ENCODE data around the gene AOPEP.
"Not testable (repeated sequence)": the region's sequence is repeated elsewhere in the genome, so short reads cannot be mapped to it uniquely, and the experiment has no call there.

AOPEP gene

GRCh38 chr9:94818178-94818541 is 91.7 kb downstream of the AOPEP start:
- peak; percentile 66 for DNase-seq (ENCODE audit: low spot score)

DNA sequence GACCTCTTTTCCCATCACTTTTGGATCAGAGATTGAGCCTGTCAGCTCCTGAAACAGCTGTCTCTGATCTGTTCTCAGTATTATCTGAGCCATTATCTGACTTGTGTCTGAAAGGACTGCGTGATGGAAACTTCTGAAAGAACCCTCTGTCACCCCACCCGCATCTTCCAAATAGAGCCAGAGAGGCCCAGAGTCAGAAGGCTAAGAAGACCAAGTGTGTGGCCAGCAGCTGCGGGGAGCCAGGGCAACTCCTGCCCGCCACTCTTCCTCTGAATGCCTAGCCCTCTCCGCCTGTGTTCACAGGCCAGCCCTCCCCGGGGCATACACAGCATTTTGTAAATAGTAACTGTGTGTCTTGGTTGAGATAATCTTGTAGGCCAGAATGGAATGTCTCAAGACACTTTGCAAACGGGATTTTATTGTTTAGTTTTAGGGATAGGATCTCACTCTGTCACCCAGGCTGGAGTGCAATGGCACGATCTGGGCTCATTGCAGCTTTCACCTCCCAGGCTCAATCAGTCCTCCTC is 92.7 kb downstream of the AOPEP start:
- no peak for DNase-seq (ENCODE audit: low spot score)

- no peak for DNase-seq (ENCODE audit: low spot score)
Observed at GRCh38 chr9:94821098-94821887, 94.8 kb downstream of the AOPEP start.

DNA sequence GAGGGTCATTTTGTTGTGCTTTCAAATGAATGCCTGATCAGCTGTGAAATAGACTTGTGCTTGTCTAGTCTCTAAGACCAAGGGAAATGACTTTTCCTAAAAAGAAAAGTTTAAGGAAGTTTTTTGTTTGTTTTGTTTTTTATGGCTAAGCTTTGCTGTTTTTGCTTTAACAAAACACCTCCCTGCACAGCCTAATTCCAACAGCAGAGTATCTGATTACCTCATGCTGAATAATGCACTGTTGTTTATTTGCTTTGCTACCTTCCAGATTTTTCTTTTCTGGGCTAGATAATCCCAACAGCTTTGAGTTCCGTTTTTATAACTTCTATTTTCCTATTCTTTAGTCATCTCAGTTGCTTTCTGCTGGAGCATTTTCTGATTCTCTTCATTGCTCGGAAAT is 95.8 kb downstream of the AOPEP start:
- DNase-seq (ENCODE audit: low spot score) = no peak

DNA sequence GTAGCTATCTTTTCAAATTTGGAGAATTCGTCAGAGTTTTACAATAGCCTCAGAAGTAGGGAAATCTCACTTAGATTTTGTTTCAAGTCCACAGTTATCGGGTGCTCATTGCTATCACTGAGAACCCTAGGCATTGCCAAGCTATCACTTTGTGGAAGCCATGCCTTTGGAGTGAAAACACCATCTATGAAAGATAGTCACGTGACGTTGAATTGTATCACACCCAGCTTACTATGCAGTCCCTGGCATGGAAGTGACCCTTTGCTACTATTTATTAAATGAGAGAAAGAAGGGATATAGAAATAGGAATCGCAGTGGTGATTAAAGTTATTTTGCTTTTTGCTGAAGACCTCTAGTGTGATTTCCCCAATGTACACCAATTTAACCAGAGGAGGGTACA is 97.2 kb downstream of the AOPEP start:
- DNase-seq (ENCODE audit: low spot score) = no peak

- no peak for DNase-seq (ENCODE audit: low spot score)
Observed at GRCh38 chr9:94824411-94824810, 97.9 kb downstream of the AOPEP start.

DNA sequence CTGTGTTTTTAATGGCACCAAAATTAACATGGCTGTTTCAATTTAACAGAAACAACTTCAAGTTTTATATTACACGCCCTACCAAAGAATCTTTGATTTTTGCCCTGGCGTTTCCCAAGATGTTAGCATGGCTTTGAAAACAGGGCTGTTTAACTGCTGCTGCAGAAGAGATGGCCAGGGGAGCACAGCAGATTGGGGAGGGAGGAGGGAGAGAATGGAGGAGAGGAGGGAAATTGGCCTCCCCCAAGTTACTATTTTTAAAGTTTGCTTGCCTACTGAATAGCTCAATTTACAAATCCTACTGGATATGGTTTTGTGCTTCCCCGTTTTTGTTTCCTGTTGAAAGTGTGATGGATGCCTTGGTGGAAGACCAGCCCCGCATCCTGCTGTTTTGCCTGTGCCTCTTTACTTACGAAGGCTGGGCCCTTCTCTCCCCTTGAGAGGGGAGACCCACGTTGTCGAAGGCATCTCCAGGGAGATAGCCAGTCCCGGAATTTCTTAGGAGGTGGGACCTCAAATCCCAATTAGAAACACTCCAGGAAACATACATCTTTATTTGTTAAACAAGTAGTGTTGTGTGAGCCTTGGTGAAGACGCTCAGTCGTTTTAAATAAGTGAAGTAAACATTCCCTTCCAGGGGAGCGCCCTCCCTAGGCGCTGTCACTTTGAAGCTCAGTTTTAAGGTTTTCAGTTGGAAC is 98.6 kb downstream of the AOPEP start:
- DNase-seq (ENCODE audit: low spot score) = no peak

- no peak for DNase-seq (ENCODE audit: low spot score)
Observed at GRCh38 chr9:94825611-94825958, 99.1 kb downstream of the AOPEP start.

DNA sequence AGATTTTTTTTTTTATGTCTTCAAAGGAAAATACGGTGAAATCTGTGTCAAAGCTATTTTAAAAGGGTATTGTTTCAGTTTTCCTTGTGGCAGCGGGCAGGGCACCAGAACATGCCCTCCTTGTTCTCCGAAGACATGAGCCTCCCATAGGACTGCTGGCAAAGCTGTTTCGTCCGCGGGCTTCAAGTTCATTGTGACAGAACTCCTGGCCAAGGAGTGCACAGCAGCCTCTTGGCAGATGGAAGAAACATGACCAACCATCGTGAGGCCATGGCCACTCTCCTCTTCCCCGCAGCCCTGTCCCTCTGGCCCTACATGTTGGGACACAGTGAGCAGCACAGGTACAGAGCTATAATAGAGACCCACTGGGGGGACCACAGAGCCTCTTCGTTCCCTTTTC is 99.5 kb downstream of the AOPEP start:
- no peak for DNase-seq (ENCODE audit: low spot score)

DNA sequence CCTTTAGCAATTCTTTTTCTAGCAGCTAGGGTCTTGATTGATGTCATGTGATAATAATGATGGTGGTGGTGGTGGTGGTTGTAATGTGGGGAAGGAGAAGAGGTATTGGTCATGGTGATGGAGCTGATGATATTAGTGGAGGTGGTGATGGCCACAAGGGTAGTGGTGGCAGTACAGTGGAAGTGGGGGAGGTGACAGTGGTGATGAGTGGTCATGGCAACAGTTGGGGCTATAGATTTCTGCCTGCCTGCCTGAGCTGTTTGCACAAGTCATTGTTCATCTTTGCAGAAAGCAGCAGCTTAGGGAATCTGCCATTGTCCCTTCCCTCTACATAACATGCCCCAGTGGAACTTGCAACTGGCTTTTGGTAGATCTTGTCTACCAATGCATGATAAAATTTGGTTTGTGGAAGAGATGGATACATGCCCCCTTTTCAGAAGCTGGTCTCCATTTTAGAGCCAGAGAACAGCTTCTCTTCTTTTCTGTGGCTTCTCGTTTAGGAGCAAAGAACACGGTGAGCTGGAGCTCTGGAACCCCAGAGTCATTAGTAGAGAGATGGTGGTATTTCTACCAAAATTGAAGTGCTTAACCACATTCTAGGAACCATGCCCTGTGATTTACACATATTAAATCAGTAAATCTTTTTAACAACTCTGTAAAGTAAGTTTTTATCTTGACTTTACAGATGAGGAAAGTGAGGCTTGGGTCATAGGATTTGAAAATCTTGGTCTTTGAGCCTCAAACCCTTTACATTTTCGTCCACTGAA is 100.3 kb downstream of the AOPEP start:
- DNase-seq (ENCODE audit: low spot score) = no peak

DNA sequence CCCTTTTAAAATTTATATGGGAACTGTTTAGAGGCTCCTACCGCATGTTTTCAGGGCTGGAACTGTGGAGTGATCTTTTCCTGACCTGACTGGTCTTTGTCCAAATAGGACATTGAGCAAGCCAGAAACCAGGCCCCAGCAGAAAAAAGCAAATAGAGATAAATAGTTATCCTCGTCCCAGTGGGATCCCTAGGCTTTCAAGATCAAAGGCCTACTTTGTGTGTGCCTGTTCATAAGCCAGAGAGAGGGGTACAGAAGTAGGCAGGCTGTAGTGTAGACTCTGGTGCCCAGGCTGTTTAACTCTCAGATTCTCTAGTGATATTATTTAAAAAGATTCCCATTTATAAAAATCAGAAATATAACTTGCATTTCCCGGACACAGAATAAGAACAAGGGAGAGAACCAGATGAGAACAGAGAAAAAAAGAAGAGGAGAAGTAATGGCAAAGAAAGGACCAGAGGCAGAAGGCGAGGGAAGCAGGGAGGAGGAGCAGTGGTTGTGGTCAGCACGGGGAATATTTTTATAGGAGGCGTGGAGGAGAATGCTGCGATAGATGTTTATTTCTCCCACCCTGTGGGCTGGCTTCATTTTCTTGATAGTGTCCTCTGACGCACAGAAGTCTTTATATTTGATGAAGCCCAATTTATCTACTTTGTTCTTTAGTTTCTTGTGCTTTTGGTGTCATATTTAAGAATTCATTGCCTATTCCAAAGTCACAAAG is 101.2 kb downstream of the AOPEP start:
- no peak for DNase-seq (ENCODE audit: low spot score)

DNA sequence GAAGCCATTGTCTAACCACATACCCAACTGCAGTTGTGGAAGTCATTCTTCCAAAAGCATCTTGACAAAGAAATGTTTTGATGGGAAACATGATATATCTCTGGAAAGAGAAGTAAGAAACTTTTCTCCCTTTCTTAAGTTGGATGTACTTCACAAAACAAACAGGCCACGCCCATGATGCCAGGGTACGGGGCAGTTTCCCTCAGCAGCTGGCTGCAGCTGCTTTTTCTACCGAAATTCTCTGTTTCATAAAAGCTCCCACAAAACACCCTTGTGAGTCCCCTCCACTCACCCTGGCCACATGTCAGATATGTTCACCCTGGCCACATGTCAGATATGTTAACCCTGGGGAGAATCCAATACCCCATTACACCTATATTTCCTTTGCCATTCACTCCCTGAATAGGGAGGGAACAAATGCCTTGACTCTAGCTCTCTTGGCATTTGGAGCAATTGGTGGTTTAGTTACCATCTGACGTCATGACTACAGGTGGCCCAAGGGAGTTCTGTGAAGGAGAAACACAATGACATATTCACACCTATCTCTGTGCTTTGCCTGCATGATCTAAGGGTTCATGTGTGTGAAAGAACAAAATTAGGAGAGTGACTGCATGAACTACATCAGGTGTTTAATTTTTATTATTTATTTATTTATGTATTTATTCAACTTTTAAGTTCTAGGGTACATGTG is 103.0 kb downstream of the AOPEP start:
- no peak for DNase-seq (ENCODE audit: low spot score)

- not testable (repeated sequence) for DNase-seq (ENCODE audit: low spot score)
Observed at GRCh38 chr9:94830071-94830604, 103.6 kb downstream of the AOPEP start.

GRCh38 chr9:94833802-94834201 is 107.3 kb downstream of the AOPEP start:
- DNase-seq (ENCODE audit: low spot score) = no peak

GRCh38 chr9:94837404-94837803 is 110.9 kb downstream of the AOPEP start:
- no peak for DNase-seq (ENCODE audit: low spot score)

DNA sequence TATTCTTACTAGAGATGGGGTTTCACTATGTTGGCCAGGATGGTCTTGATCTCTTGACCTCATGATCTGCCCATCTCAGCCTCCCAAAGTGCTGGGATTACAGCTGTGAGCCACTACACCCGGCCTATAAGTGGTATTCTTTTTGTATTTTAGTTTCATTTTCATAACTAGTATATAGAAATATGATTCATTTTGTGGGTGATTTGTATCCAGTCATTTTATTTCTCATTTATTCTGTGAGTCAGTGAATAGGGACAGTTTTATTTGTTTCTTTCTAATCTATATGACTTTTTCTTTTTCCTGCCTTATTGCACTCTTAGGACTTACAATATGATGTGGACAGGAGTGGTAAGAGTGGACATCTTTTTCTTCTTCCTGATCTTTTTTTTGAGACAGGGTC is 112.9 kb downstream of the AOPEP start:
- no peak for DNase-seq (ENCODE audit: low spot score)

GRCh38 chr9:94840738-94841137 is 114.2 kb downstream of the AOPEP start:
- no peak for DNase-seq (ENCODE audit: low spot score)

DNA sequence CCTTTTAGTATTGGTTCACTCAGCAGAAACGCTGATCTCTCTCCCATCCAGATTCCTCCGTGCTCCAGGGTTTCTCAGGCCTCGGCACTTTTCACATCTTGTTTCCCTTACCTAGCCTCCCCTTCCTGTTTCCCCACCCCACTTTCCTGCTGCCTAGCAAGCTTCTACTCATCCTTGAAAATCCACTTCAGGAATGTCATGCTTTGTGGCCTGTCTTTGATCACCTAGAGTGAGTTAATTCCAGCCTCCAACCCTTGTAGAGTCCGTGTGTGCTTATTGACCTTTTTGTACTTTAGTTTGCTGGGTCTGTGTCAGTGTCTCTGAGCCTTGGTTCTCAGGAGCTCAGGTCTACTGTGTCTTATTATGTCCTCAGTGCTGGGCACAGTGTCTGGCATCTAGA is 116.6 kb downstream of the AOPEP start:
- DNase-seq (ENCODE audit: low spot score) = peak; percentile 81

- no peak for DNase-seq (ENCODE audit: low spot score)
Observed at GRCh38 chr9:94846739-94847138, 120.2 kb downstream of the AOPEP start.

DNA sequence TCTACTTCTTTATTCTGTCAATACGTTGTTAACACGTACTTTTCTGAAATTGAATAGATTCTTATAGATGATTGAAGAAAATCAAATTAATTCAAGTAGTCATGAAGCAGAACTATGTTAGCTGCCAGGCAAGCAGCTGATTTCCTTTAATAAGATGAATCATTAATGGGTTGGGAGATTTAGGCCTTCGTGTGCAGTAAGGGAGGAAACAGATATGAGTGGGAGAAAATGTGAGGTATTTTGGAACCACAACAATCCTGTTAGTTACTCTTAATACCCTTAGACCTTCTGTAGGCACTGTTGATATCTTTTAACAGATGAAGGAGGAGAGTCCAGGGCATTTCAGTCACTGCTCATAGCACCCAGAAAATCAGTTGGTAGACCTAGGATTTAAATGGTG is 121.0 kb downstream of the AOPEP start:
- peak; percentile 83 for DNase-seq (ENCODE audit: low spot score)

DNA sequence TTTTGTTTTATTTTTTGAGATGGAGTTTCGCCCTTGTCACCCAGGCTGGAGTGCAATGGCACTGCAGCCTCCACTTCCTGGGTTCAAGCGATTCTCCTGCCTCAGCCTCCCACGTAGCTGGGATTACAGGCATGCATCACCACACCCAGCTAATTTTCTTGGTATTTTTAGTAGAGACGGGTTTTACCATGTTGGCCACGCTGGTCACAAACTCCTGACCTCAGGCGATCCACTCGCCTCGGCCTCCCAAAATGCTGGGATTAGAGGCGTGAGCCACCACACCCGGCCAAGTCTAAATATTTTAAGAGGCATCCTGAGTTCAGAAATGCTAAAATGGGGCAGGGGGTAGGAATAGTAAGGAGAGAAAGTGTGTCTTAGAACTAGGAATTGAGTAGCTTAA is 122.3 kb downstream of the AOPEP start:
- DNase-seq (ENCODE audit: low spot score) = not testable (repeated sequence)
